EL (cell line): ENCODE data around the gene OSBPL3.

Experiments
- DNase-seq: peaks from one replicate; pipeline ENCODE4 v3.0.0-alpha.2; 2016

The OSBPL3 gene

GRCh38 chr7:24978843-24979469 is 1.0 kb downstream of the OSBPL3 start:
- no peak for DNase-seq

- DNase-seq: peak; percentile 69
Measured at GRCh38 chr7:24975644-24976260, 4.2 kb downstream of the OSBPL3 start.

- no peak for DNase-seq
Measured at GRCh38 chr7:24975172-24975571, 4.8 kb downstream of the OSBPL3 start.

- no peak for DNase-seq
Measured at GRCh38 chr7:24974026-24974832, 5.7 kb downstream of the OSBPL3 start.

GRCh38 chr7:24972991-24973390 is 7.0 kb downstream of the OSBPL3 start:
- DNase-seq: peak; percentile 73

GRCh38 chr7:24972166-24972477 is 7.9 kb downstream of the OSBPL3 start:
- peak; percentile 18 for DNase-seq

- peak; percentile 94 for DNase-seq
Measured at GRCh38 chr7:24971333-24972165, 8.4 kb downstream of the OSBPL3 start.

- DNase-seq: peak; percentile 12
Measured at GRCh38 chr7:24970676-24971075, 9.3 kb downstream of the OSBPL3 start.

- DNase-seq: no peak
Measured at GRCh38 chr7:24968165-24968564, 11.8 kb downstream of the OSBPL3 start.

GRCh38 chr7:24967696-24968095 is 12.3 kb downstream of the OSBPL3 start:
- DNase-seq: no peak

GRCh38 chr7:24966802-24967201 is 13.2 kb downstream of the OSBPL3 start:
- DNase-seq: no peak

GRCh38 chr7:24965831-24966708 is 13.9 kb downstream of the OSBPL3 start:
- DNase-seq: no peak

GRCh38 chr7:24964191-24964590 is 15.8 kb downstream of the OSBPL3 start:
- DNase-seq: peak; percentile 42

- DNase-seq: peak; percentile 29
Measured at GRCh38 chr7:24963218-24963617, 16.8 kb downstream of the OSBPL3 start.

- no peak for DNase-seq
Measured at GRCh38 chr7:24962418-24962962, 17.5 kb downstream of the OSBPL3 start.

- no peak for DNase-seq
Measured at GRCh38 chr7:24959735-24960485, 20.1 kb downstream of the OSBPL3 start.

GRCh38 chr7:24958399-24958798 is 21.6 kb downstream of the OSBPL3 start:
- no peak for DNase-seq

GRCh38 chr7:24956021-24956420 is 24.0 kb downstream of the OSBPL3 start:
- peak; percentile 61 for DNase-seq

- DNase-seq: no peak
Measured at GRCh38 chr7:24955313-24955712, 24.7 kb downstream of the OSBPL3 start.

GRCh38 chr7:24952464-24952863 is 27.5 kb downstream of the OSBPL3 start:
- no peak for DNase-seq

- DNase-seq: no peak
Measured at GRCh38 chr7:24951441-24951980, 28.5 kb downstream of the OSBPL3 start.
